SH-SY5Y (cell line): ENCODE results near the gene KCNG2.

Experiments
- GATA2 ChIP-seq: IDR thresholded peaks from 2 replicates; pipeline ENCODE4 v1.6.1; 2011; ENCODE audit warnings: mild to moderate bottlenecking, low read depth, low read length
- GATA3 ChIP-seq: IDR thresholded peaks from 2 replicates; pipeline ENCODE4 v1.6.1; 2011; ENCODE audit warnings: low read depth, mild to moderate bottlenecking, low read length, moderate library complexity

DNA sequence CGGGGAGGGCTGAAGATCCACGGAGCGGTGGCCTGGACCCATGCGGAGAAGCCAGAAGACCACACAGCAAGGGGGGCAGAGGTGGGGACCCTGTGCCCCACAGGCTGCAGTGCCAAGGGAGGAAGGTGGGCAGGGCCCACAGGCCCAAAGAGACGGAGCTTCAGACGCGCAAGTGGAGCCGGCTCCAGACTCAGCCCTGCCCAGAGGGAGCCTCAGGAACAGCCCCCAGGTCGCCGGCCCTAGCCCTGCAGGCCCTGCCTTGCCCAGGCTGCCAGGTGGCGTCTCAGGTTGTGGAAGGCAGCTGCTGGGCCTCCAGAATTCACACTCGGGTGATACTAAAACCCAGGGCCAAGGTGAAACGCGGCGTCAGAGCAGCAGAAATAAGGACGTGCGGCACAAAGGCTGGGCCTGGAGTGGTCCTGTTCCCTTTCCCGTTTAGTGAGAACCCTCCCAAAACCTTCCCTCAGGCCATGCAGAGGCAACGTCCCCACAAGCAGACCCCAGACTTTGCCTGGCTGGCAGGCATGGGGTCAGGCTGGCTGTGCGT is 116.9 kb downstream of the KCNG2 start:
- TF ChIP-seq GATA2 (no peak), GATA3 (no peak)
